HuH-7.5 (cell line): ENCODE measurements around the gene TMEM151A.
A peak's percentile ranks its signal among the peaks of the same experiment; 100 is the strongest.

Experiments used
- DNase-seq: peaks from one replicate; pipeline ENCODE4 v3.0.0; 2011; ENCODE audit warnings: low spot score

The TMEM151A gene

DNA sequence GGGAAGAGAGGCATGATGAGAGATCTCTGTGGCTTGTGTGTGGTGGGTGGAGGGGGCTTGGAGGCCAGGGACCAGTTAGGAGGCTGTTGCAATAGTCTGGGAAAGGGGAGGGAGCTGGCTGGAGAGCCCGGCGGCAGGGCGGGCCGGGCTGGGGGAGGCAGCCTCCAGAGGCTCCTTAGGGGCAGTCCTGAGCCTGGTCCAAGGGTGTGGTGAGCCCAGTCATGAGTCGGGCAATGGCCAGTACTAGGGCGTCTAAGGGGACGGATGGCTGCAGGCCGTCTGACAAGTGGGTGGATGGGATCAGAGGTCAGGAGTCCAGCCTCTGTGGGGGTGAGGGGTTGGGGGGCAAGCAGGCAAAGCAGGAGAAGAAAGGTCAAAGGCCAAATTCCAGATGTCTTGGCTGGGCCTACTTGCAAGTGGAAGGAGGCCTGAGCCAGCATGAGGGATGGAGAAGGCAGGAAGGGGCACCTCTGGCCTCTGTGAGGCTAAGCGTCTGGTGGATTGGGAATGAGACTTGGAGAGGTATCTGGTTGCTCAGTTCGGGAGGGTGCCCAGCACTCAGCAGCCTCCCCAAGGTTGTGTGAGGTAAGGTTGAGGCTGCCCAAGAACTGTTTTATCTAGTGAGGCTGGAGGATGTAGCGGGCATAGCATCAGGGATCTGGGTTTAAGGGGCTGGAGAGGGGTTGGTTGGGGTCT lies 31.2 kb downstream of the TMEM151A start:
- no peak for DNase-seq

DNA sequence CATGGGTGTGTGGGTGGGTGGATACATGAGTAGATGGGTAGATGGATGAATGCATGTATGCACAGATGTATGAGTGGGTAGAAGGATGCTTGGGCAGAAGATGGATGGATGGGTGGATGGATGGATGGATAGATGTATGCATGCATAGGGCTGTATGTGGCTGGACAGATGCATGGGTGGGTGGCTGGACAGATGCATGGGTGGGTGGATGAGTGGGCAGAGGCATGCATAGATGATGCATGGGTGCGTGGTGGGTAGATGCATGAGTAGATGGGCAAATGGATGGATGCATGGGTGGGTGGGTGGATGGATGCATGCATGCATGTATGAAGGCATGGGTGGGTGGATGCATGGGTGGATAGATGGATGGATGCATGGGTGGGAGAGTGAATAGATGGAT lies 32.0 kb downstream of the TMEM151A start:
- DNase-seq: no peak

- DNase-seq: no peak
Observed at GRCh38 chr11:66324664-66325063, 33.0 kb downstream of the TMEM151A start.

DNA sequence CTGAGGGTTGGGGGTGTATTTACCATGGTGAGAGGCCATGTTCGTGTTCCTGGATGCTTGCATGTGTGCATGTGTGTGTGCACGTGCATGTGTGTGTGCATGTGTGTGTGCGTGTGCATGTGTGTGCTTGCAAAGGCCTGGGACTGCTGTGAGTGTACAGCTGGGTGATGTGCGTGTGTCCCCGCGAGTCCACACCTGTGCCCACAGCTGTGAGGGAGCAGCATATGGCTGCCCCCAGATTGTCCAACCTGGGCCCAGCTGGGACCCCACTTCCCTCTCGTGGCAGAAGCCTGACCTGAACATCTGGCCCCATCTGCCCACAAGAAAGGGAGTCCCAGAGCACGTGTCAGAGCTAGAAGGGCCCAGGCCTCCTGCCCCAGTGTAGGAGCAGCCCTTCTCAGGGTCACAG lies 33.6 kb downstream of the TMEM151A start:
- no peak for DNase-seq

DNA sequence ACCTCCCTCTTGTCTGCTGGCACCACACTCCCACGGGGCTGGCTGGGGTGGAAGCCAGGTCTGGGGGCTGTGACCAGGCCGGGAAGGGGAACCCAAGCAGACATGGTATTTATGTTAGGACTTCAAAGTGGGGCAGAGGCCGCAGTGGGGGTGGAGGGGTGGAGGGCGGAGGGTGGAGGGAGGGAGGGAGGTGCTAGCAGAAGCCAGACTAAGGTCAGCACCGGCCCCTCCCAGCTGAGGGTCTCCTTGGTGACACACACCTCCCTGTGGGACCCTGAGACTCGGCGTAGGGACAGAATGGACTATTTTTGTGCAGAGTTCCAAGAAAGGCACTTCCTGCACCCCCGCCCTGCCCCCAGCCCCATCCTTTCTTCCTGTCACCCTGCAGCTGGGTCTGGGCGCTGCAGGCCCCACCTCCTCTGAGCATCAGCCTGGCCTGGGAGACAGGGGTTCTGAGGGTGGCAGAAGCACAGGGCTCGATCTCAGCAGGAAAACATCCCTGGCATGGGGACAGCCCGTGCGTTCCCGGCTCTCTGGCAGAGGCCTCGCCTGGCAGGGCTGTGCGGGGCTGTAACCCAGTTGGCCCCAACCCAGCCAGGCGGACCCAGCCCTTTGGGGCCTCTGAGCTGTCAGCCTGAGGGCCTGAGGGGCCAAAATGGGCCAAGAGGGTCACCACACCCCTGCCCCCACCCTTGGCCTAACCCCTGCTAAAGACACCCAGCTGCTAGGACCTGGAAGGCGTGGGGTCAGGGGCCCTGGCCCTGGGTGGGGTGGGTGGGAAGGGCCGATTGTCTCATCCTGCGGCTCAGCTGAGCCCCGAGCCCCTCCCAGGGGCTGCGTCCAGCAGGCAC lies 34.8 kb downstream of the TMEM151A start:
- no peak for DNase-seq

GRCh38 chr11:66327171-66328030 lies 35.7 kb downstream of the TMEM151A start:
- no peak for DNase-seq

DNA sequence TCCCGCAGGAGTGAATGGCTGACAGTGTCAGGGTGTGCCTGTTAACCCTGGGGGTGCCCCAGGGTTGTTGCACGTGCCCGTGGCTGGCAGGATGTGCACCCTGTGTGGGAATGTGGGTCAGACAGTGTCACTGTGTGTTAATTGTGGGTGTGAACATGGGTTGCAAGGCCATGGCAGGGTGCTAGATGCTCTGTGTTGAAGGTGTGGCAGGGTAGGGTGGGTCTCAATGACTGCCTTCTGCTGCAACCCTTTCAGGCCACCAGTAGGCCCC lies 36.3 kb downstream of the TMEM151A start:
- no peak for DNase-seq

DNA sequence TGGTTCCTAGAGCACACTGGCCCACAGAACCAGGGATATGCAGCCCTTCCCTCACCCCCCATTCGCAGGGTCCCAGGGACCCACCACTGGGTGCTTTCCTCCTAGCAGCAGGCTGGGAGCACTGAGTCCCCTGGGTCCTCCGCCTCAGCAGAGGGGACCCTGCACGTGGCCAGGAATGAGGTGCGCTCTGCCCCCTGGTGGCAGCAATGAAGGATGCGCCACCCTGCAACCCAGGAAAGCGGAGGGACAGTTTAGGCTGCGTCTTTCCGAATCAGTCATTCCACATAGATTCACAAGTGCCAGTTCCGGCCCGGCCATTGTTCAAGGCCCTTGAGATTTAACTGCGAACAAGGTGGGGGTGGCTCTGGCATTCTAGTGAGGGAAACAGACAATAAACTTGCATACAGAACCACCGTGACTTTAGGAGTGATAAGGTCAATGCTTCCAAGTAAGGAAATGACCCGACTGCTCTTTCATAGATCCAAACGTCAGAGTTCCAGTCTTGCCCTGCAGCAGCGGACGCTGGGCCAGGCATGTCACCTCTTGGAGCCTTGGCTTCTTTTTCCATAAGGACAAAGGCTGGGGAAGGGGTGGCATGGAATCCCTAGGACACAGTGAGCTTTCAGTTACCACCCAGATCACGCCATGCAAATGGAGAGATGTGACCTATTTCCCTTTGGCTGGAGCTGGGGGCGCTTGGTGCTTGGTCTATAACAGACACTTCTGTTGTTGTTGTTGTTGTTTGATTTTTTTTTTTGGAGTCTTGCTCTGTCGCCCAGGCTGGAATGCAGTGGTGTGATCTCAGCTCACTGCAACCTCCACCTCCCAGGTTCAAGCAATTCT lies 36.8 kb downstream of the TMEM151A start:
- peak; percentile 100 for DNase-seq

GRCh38 chr11:66329165-66329673 lies 37.5 kb downstream of the TMEM151A start:
- no peak for DNase-seq

- no peak for DNase-seq
Observed at GRCh38 chr11:66330931-66331330, 39.2 kb downstream of the TMEM151A start.

- DNase-seq: no peak
Observed at GRCh38 chr11:66331542-66332370, 40.1 kb downstream of the TMEM151A start.

- DNase-seq: no peak
Observed at GRCh38 chr11:66332371-66333219, 40.9 kb downstream of the TMEM151A start.

DNA sequence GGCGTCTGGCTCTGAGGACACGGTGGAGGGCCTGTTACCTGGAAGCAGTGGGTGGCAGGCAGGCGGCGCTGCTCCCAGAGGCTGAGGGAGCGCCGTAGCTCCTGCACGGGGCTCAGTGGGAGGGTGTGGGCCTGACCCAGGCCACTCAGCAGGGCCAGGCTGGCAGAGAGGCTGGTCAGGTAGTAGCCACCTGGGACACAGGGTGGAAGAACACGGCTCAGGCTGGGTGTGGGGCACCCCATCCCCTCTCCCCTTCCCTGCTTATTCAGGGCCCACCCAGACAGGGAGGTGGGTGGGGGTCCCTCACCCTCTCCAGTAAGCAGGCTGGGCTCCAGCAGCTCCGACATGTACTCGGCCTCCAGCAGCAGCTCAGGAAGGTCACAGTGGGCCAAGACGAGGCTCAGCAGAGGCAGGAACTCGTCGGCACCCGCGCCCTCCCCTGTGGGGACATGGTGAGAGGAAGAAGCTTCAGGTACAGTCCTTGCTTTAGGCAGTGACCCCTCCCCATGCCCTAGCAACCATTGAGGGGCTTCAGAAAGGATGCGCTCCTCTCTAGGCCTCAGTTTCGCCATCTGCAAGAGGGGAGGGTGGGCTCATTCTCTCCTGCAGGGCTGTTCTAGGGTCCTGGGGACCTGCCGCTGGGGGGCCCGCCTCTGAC lies 41.7 kb downstream of the TMEM151A start:
- no peak for DNase-seq

- DNase-seq: no peak
Observed at GRCh38 chr11:66333896-66334604, 42.4 kb downstream of the TMEM151A start.

DNA sequence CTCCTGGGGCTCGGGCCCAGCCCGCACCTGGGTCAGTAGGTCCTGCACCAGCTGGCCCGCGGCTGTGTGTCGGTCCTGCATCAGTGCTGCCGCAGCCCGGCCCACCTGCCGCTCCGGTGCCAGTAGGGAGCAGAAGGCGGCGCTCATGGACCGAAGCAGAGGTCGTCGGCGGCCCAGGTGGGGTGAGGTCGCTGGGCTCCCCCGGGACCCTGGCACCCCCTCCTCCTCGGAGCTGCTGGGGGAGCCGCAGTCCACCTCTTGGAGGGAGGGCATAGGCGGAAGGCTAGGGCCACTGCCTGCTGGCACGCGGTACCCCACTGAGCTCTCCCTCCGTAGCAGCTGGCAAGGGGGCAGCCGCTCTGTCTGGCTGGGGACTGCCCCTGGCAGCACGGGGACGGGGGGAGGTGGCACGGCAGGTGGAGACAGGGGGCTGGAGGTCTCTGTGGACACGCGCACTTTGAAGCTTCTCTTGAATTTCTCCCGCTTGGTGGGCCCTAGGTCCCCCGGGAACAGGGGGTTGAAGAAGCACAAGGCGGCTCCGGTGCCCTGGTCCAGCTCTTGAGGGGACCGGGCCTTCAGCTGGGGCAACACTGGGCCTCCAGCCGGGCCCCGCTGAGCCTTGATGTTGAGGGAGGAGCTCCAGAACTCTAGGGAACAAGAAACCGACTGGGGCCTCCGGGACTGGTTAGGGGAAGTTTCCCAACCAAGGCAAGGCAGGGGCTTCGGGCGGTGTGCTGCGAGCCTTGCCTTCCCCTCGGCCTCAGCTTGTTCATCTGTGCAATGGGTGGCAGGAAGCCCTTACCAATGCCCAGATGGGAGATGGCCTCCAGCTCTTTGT lies 43.1 kb downstream of the TMEM151A start:
- DNase-seq: no peak

GRCh38 chr11:66335531-66336233 lies 44.0 kb downstream of the TMEM151A start:
- no peak for DNase-seq
